HCT116 (cell line): ENCODE results near the gene CD164L2. TPM values are rescaled to one million over a fixed set of nuclear protein-coding genes. Genes with fewer than 3 reads are reported as not detected.

Experiments
- ELF1 ChIP-seq: IDR thresholded peaks from 2 replicates; pipeline ENCODE4 v1.6.1; 2012; ENCODE audit warnings: low read depth, borderline replicate concordance
- FOSL1 ChIP-seq: IDR thresholded peaks from 2 replicates; pipeline ENCODE4 v1.6.1; 2012; ENCODE audit warnings: low read depth
- JUND ChIP-seq: IDR thresholded peaks from 2 replicates; pipeline ENCODE4 v1.6.1; 2012
- total RNA-seq: library from RNA; stranded (reverse); gene quantifications from one replicate; pipeline ENCODE4 v1.2.1, GENCODE V29; 2021; ENCODE audit not compliant: unreplicated experiment
- TF ChIP-seq, protein P1 (sequence below): IDR thresholded peaks from 2 replicates; pipeline ENCODE4 v1.6.1; 2011; ENCODE audit warnings: mild to moderate bottlenecking, low read length, moderate library complexity; ENCODE audit not compliant: insufficient replicate concordance; ENCODE audit errors: extremely low read depth

The CD164L2 gene
- total RNA-seq, 1 experiment from 2014 or later, result 11.6 TPM

DNA sequence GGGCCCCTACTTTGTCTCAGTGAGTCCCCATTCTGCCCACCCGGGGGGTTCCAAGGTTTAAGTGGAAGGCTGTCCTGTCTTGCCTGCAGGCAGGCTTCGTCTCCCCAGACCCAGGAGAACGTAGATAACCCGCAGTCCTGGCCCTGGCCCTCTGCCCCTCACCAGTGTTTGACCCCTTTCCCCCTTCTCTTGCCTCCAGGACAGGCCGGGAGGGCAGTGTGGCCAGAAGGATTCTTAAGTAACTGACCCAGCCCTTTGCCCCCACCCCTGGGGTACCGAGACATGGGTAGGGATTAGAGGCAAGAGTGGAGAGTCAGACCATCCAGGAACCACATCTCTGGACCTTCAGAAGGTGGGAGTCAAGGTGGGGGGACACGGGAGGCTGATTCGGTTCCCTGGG is 52.3 kb downstream of the CD164L2 start (continued):
- no peak for TF ChIP-seq ELF1
- TF ChIP-seq, protein P1, sequence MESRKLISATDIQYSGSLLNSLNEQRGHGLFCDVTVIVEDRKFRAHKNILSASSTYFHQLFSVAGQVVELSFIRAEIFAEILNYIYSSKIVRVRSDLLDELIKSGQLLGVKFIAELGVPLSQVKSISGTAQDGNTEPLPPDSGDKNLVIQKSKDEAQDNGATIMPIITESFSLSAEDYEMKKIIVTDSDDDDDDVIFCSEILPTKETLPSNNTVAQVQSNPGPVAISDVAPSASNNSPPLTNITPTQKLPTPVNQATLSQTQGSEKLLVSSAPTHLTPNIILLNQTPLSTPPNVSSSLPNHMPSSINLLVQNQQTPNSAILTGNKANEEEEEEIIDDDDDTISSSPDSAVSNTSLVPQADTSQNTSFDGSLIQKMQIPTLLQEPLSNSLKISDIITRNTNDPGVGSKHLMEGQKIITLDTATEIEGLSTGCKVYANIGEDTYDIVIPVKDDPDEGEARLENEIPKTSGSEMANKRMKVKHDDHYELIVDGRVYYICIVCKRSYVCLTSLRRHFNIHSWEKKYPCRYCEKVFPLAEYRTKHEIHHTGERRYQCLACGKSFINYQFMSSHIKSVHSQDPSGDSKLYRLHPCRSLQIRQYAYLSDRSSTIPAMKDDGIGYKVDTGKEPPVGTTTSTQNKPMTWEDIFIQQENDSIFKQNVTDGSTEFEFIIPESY, result no peak
- no peak for TF ChIP-seq FOSL1
- no peak for TF ChIP-seq JUND
- TF ChIP-seq, all 23 proteins: peak for 0

Other genes starting within 250 kb of the CD164L2 start
- gene SLC9A1, start 228.2 kb downstream of the CD164L2 start, total RNA-seq, result 21.7 TPM
- 26.6 TPM for gene WDTC1, start 148.7 kb downstream of the CD164L2 start, total RNA-seq
- gene TMEM222, start 61.2 kb downstream of the CD164L2 start, total RNA-seq, result 32.8 TPM
- gene SYTL1, start 41.3 kb downstream of the CD164L2 start, total RNA-seq, result 75.9 TPM
- gene MAP3K6, start 16.4 kb downstream of the CD164L2 start, total RNA-seq, result 30.2 TPM
- gene FCN3, start 8.5 kb downstream of the CD164L2 start, total RNA-seq, result 1.2 TPM
- 2.8 TPM for gene GPR3, start 9.3 kb upstream of the CD164L2 start, total RNA-seq
- gene WASF2, start 106.8 kb upstream of the CD164L2 start, total RNA-seq, result 111 TPM
- 33.7 TPM for gene AHDC1, start 220.8 kb upstream of the CD164L2 start, total RNA-seq